Measurements from ENCODE around the gene XKR7.

DNA sequence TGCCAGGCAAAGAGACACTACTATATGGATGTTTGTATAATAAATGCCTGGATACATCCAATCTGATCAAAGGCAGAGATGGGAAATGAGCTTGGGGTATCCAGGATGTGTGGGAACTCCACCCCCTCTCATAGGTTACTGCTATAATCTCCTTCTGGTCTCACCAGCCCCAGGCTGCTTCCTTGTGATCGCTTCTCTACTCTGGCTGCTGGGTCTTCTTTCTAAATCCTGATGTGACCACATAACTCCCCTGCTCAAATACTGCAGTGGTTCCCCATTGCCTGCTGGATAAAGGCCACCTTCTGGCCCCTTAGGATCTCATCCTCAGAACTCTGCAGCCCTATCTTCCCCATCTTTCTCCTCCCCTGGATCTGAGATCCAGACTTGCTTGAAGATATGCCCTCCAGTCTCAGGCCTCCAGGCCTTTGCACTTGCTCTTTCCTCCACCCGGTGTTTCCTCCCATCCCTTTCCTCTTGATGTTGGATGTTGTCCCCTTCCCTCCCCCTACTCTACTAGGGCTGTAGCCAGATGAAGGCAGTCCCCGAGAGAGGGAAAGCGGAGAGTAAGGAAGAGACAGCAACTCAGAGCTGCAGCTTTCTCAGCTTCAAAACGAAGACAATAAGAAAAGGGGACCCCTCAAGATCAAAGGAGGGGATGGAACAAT, 828 bp upstream of the XKR7 start:
- TF ChIP-seq, protein P1, sequence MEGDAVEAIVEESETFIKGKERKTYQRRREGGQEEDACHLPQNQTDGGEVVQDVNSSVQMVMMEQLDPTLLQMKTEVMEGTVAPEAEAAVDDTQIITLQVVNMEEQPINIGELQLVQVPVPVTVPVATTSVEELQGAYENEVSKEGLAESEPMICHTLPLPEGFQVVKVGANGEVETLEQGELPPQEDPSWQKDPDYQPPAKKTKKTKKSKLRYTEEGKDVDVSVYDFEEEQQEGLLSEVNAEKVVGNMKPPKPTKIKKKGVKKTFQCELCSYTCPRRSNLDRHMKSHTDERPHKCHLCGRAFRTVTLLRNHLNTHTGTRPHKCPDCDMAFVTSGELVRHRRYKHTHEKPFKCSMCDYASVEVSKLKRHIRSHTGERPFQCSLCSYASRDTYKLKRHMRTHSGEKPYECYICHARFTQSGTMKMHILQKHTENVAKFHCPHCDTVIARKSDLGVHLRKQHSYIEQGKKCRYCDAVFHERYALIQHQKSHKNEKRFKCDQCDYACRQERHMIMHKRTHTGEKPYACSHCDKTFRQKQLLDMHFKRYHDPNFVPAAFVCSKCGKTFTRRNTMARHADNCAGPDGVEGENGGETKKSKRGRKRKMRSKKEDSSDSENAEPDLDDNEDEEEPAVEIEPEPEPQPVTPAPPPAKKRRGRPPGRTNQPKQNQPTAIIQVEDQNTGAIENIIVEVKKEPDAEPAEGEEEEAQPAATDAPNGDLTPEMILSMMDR (IDR thresholded peaks at IDR 0.05; ENCODE audit: extremely low read depth in 1 of 2, insufficient read depth in 1 of 2, low read depth in 1 of 2, low read length in 2 of 2) = no peak
- TF ChIP-seq POLR2A (IDR thresholded peaks at IDR 0.05; ENCODE audit: low read depth, low read length) = no peak
- TF ChIP-seq EZH2 (IDR thresholded peaks at IDR 0.05; ENCODE audit: borderline replicate concordance, low read depth, low read length, severe bottlenecking) = no peak
- TF ChIP-seq, protein P2, sequence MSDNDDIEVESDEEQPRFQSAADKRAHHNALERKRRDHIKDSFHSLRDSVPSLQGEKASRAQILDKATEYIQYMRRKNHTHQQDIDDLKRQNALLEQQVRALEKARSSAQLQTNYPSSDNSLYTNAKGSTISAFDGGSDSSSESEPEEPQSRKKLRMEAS (IDR thresholded peaks at IDR 0.05; ENCODE audit: insufficient read depth, insufficient read length) = no peak
- no peak for TF ChIP-seq POLR2AphosphoS5 (IDR thresholded peaks at IDR 0.05; ENCODE audit: insufficient read depth, low read depth, low read length)
